ENCODE data around the gene ATOH1.

ATOH1 gene

DNA sequence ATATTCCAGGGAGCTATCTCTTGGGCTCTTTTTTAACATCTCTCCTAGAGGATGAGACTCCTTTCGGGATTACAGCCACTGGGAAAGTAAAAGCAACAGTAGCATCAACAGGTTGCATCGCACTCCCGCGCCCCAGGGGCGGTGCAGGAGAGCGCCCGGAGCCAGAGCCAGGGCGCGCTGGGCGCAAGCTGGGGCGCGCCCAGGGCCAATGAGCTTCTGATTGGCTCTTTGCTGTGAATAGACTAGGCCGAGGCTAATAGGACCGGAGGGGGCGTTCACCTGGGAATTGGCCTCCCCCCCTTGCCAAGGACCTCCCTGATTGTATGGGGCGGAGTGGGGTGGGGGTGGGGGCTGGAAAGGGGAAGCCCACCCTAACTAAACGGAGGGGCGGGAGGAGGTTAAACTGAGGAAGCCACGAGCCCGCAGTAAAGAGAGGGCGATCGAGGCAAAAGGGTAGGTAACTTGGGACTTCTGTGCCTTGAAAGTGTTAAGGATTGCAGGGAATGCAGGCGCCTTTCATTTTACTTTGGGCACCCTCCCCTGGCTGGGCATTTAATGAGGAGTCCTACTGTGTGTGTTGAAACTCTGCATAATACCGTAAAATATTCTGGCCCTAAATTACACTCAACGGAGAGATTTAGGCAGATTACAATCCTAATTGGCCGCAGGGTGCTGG is 1.1 kb upstream of the ATOH1 start:
- TF ChIP-seq, protein P1, sequence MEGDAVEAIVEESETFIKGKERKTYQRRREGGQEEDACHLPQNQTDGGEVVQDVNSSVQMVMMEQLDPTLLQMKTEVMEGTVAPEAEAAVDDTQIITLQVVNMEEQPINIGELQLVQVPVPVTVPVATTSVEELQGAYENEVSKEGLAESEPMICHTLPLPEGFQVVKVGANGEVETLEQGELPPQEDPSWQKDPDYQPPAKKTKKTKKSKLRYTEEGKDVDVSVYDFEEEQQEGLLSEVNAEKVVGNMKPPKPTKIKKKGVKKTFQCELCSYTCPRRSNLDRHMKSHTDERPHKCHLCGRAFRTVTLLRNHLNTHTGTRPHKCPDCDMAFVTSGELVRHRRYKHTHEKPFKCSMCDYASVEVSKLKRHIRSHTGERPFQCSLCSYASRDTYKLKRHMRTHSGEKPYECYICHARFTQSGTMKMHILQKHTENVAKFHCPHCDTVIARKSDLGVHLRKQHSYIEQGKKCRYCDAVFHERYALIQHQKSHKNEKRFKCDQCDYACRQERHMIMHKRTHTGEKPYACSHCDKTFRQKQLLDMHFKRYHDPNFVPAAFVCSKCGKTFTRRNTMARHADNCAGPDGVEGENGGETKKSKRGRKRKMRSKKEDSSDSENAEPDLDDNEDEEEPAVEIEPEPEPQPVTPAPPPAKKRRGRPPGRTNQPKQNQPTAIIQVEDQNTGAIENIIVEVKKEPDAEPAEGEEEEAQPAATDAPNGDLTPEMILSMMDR (IDR thresholded peaks at IDR 0.05), result no peak

DNA sequence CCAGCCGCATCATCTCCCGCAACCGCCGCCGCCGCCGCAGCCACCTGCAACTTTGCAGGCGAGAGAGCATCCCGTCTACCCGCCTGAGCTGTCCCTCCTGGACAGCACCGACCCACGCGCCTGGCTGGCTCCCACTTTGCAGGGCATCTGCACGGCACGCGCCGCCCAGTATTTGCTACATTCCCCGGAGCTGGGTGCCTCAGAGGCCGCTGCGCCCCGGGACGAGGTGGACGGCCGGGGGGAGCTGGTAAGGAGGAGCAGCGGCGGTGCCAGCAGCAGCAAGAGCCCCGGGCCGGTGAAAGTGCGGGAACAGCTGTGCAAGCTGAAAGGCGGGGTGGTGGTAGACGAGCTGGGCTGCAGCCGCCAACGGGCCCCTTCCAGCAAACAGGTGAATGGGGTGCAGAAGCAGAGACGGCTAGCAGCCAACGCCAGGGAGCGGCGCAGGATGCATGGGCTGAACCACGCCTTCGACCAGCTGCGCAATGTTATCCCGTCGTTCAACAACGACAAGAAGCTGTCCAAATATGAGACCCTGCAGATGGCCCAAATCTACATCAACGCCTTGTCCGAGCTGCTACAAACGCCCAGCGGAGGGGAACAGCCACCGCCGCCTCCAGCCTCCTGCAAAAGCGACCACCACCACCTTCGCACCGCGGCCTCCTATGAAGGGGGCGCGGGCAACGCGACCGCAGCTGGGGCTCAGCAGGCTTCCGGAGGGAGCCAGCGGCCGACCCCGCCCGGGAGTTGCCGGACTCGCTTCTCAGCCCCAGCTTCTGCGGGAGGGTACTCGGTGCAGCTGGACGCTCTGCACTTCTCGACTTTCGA is 654 bp downstream of the ATOH1 start:
- TF ChIP-seq, protein P1 (IDR thresholded peaks at IDR 0.05), result no peak

DNA sequence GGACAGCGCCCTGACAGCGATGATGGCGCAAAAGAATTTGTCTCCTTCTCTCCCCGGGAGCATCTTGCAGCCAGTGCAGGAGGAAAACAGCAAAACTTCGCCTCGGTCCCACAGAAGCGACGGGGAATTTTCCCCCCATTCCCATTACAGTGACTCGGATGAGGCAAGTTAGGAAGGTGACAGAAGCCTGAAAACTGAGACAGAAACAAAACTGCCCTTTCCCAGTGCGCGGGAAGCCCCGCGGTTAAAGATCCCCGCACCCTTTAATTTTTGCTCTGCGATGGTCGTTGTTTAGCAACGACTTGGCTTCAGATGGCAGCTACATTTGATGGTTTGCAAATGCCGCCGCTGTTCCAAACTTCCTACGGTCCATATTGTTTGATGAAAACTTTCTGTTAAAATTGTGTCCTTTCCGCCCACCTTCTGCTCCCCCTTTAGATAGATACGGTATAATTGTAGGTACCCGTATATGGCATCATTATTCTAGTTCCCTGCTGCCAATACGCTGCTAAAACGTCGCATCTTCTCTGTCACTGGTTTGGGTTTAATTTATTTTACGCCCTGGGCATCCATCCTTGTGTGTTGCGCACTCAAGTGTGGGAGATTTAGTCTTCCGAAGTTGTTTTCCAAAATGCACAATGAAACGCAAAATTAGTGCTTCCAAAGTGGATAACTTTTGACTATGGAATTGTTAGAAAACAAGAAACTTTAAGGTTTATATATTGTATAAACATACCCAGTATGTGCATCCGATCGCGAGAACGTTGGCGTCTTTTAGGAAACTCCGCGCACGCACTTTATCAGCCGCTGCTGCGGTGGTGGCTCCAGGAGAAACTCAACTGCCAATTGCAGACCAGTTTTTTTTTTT is 1.5 kb downstream of the ATOH1 start:
- TF ChIP-seq, protein P1 (IDR thresholded peaks at IDR 0.05), result no peak

DNA sequence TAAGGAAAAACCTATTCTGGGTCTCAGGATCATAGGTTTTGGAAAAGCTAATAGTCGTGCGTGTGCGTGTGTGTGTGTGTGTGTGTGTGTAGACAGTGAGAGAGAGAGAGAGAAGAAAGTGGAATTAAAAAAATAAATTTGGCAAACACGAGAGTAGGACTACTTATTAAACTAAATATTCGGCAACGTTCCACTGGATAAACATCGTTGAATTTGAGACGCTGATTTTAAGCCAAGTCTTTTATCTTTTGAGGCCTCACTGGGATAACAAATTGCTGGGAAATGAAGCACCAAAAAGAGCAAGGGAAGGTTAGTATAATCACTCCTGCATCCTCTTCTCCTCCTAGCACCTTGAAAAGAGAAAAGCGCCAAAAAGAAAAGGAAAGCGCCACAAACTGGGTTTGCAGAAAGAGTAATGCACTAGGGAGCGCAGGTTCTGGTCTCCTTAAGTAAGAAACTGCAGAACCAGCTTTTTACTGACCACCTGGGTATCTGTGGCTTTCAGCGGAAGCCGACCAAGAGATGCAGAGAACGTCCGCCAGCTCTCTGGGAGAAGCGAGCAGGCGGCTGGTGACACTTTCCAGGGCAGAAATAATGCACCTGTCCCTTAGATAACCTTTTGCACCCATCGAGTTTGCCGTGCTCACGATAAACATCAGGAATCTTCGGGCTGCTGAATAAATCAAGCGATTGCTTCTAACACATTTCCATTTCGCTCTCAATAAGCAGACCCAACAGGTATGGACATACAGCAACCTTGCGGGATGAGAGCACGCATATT is 3.4 kb downstream of the ATOH1 start:
- TF ChIP-seq, protein P1 (IDR thresholded peaks at IDR 0.05), result no peak

DNA sequence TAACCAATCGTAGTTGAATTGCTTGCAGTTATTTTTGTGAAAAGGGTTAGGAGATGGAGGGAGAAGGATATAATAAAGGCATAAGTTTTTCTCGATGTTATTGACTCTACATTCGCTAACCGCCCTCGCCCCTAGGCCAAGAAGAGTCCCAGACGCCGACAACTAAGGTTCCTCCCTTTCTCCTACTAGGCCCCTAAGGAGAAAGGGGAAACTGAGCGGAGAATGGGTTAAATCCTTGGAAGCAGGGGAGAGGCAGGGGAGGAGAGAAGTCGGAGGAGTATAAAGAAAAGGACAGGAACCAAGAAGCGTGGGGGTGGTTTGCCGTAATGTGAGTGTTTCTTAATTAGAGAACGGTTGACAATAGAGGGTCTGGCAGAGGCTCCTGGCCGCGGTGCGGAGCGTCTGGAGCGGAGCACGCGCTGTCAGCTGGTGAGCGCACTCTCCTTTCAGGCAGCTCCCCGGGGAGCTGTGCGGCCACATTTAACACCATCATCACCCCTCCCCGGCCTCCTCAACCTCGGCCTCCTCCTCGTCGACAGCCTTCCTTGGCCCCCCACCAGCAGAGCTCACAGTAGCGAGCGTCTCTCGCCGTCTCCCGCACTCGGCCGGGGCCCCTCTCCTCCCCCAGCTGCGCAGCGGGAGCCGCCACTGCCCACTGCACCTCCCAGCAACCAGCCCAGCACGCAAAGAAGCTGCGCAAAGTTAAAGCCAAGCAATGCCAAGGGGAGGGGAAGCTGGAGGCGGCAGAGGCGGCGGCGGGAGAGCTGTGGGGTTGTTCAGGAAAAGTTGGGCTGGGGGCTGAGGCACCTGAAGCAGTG is 5.9 kb downstream of the ATOH1 start:
- TF ChIP-seq, protein P1 (IDR thresholded peaks at IDR 0.05), result no peak

DNA sequence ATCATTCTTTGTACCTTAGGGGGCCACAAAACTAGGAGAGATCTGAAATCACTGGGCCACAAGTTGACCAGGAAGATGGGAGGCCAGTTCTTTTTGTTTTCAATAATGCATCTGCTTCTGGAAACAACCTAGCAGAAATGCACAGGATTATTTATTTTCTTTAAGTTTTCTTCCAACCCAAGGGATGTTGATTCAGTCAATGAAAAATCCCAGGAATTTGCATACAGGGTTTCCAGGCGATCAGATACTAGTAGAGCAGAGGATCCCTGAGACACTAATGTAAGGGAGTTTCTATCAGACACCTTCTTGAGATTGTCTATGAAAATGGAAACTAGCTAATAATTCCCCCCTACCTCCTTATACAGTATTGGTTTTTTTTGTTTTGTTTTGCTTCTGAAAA is 7.4 kb downstream of the ATOH1 start:
- TF ChIP-seq, protein P1 (IDR thresholded peaks at IDR 0.05), result no peak

All from LNCAP (cell line).